Astrocyte (in vitro differentiated cells and primary cell): ENCODE results near the gene TNFRSF21. TPM values are rescaled to one million over a fixed set of nuclear protein-coding genes. Genes with fewer than 3 reads are reported as not detected.

Experiments
- DNase-seq: peaks from one replicate; pipeline ENCODE4 v3.0.0-alpha.2; 2010; ENCODE audit warnings: low read depth
- FAIRE-seq: peaks from 2 replicates; lab custom pipeline; 2011; peaks lifted over from hg19 to GRCh38; lab: Jason Lieb, UNC
- H2AFZ ChIP-seq: 2 replicates; pipeline ENCODE4 v1.6.0; 2012; ENCODE audit warnings: low read depth, low read length, inconsistent platforms
- H3K27ac ChIP-seq: 2 replicates; pipeline ENCODE4 v1.5.1; 2011; ENCODE audit warnings: low read depth, low read length, inconsistent platforms
- H3K27me3 ChIP-seq: 2 replicates; pipeline ENCODE4 v1.6.0; 2011; ENCODE audit warnings: low read length, inconsistent platforms; ENCODE audit not compliant: insufficient read depth
- H3K36me3 ChIP-seq: 2 replicates; pipeline ENCODE4 v1.5.1; 2011; ENCODE audit warnings: low read length, inconsistent platforms; ENCODE audit not compliant: insufficient read depth
- H3K4me1 ChIP-seq: 2 replicates; pipeline ENCODE4 v1.5.1; 2011; ENCODE audit warnings: low read length, inconsistent platforms; ENCODE audit not compliant: insufficient read depth
- H3K4me2 ChIP-seq: 2 replicates; pipeline ENCODE4 v1.6.0; 2012; ENCODE audit warnings: low read length, inconsistent platforms
- H3K4me3 ChIP-seq: 2 replicates; pipeline ENCODE4 v1.5.1; 2011; ENCODE audit warnings: low read depth, mild to moderate bottlenecking, low read length, inconsistent platforms; ENCODE audit not compliant: insufficient read depth
- H3K79me2 ChIP-seq: 2 replicates; pipeline ENCODE4 v1.6.0; 2012; ENCODE audit warnings: mild to moderate bottlenecking, low read length, inconsistent platforms; ENCODE audit not compliant: insufficient read depth
- H3K9ac ChIP-seq: 2 replicates; pipeline ENCODE4 v1.6.0; 2012; ENCODE audit warnings: mild to moderate bottlenecking, low read length, inconsistent platforms
- H3K9me3 ChIP-seq: 2 replicates; pipeline ENCODE4 v1.5.1; 2012; ENCODE audit warnings: low read depth, mild to moderate bottlenecking, low read length, inconsistent platforms; ENCODE audit not compliant: insufficient read depth
- H4K20me1 ChIP-seq: 2 replicates; pipeline ENCODE4 v1.6.0; 2012; ENCODE audit warnings: low read length, inconsistent platforms; ENCODE audit not compliant: insufficient read depth
- H3K27ac Mint-ChIP-seq: one replicate; pipeline ENCODE4 v1.8.0; 2021; ENCODE audit warnings: mild to moderate bottlenecking, mixed read lengths; ENCODE audit not compliant: unreplicated experiment
- H3K27me3 Mint-ChIP-seq: one replicate; pipeline ENCODE4 v1.8.0; 2021; ENCODE audit warnings: low read depth, mixed read lengths; ENCODE audit not compliant: unreplicated experiment
- H3K36me3 Mint-ChIP-seq: one replicate; pipeline ENCODE4 v1.8.0; 2021; ENCODE audit warnings: low read depth, mixed read lengths; ENCODE audit not compliant: unreplicated experiment
- H3K4me1 Mint-ChIP-seq: one replicate; pipeline ENCODE4 v1.8.0; 2021; ENCODE audit warnings: low read depth, mixed read lengths; ENCODE audit not compliant: unreplicated experiment
- H3K4me3 Mint-ChIP-seq: one replicate; pipeline ENCODE4 v1.8.0; 2021; ENCODE audit warnings: mild to moderate bottlenecking, moderate library complexity, mixed read lengths; ENCODE audit not compliant: unreplicated experiment
- H3K9me3 Mint-ChIP-seq: one replicate; pipeline ENCODE4 v1.8.0; 2021; ENCODE audit warnings: mild to moderate bottlenecking, mixed read lengths; ENCODE audit not compliant: unreplicated experiment
- EZH2 ChIP-seq: IDR thresholded peaks from 2 replicates; pipeline ENCODE4 v1.6.1; 2012; ENCODE audit warnings: mild to moderate bottlenecking, low read length, inconsistent platforms; ENCODE audit not compliant: insufficient read depth
- total RNA-seq: library from RNA; stranded (reverse); gene quantifications from 2 replicates; pipeline ENCODE4 v1.2.1, GENCODE V29; 2021
- TF ChIP-seq, protein P1 (sequence below): IDR thresholded peaks from 2 replicates; pipeline ENCODE4 v1.5.1; 2011; ENCODE audit warnings: low read depth, mild to moderate bottlenecking, inconsistent platforms, low read length, moderate library complexity; ENCODE audit not compliant: insufficient read depth

The TNFRSF21 gene
- total RNA-seq, 1 donor from 2014 or later = 244 TPM

DNA sequence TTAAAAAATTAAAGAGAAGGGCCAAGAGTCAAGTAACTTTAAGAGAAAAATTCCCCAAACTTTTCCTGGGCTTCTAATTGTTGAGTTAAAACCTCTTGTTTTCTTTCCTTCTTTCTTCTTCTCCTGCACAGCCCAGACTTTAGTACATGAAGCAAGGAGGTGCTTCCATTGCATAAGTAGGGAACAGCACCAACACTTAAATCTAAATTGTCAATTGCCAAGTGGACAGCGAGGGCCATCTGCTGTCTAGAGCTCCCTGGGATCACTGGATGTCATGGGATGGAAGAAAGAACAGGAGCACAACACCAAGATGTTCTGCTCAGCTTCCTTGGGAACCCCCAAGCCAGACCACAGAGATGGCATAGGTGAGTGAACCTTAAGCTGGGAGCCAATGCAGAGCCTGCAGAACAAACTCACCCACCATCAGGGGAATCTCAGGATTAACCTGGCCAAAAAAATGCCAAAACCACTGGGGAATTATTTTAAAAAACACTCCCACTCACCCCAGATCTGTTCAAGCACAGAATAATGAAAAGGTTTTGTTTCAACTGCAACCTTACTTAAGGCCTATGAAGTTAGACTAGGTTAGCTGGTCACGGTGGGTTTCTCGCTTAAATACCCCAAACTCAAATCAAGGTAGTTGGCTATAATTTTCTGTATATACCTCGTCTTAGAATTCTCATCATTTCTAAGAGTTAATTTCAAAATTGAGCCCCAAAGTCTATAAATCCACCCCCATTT lies 67.8 kb downstream of the TNFRSF21 start:
- Histone ChIP-seq H3K4me2 (peak overlapping the region; percentile 70), H3K79me2 (no peaks in the 10 kb centered on the region), H3K9me3 (no peaks in the 10 kb centered on the region), H3K27ac (peak overlapping the region; percentile 57), H2AFZ (no peak overlapping the region), H3K27me3 (no peaks in the 10 kb centered on the region), H3K4me1 (peaks cover 13% of the 10 kb centered on the region), H4K20me1 (no peaks in the 10 kb centered on the region), H3K4me3 (no peak overlapping the region), H3K36me3 (no peaks in the 10 kb centered on the region), H3K9ac (peak overlapping the region; percentile 52)
- H3K9me3 Mint-ChIP-seq = no peaks in the 10 kb centered on the region
- H3K27ac Mint-ChIP-seq = peak overlapping the region; percentile 98
- DNase-seq = no peak
- FAIRE-seq = no peak
- no peak for TF ChIP-seq EZH2
- TF ChIP-seq, protein P1, sequence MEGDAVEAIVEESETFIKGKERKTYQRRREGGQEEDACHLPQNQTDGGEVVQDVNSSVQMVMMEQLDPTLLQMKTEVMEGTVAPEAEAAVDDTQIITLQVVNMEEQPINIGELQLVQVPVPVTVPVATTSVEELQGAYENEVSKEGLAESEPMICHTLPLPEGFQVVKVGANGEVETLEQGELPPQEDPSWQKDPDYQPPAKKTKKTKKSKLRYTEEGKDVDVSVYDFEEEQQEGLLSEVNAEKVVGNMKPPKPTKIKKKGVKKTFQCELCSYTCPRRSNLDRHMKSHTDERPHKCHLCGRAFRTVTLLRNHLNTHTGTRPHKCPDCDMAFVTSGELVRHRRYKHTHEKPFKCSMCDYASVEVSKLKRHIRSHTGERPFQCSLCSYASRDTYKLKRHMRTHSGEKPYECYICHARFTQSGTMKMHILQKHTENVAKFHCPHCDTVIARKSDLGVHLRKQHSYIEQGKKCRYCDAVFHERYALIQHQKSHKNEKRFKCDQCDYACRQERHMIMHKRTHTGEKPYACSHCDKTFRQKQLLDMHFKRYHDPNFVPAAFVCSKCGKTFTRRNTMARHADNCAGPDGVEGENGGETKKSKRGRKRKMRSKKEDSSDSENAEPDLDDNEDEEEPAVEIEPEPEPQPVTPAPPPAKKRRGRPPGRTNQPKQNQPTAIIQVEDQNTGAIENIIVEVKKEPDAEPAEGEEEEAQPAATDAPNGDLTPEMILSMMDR = no peak
- no peaks in the 10 kb centered on the region for H3K27me3 Mint-ChIP-seq
- peak overlapping the region; percentile 50 for H3K4me3 Mint-ChIP-seq
- H3K36me3 Mint-ChIP-seq = peaks cover 21% of the 10 kb centered on the region
- peaks cover 57% of the 10 kb centered on the region for H3K4me1 Mint-ChIP-seq

DNA sequence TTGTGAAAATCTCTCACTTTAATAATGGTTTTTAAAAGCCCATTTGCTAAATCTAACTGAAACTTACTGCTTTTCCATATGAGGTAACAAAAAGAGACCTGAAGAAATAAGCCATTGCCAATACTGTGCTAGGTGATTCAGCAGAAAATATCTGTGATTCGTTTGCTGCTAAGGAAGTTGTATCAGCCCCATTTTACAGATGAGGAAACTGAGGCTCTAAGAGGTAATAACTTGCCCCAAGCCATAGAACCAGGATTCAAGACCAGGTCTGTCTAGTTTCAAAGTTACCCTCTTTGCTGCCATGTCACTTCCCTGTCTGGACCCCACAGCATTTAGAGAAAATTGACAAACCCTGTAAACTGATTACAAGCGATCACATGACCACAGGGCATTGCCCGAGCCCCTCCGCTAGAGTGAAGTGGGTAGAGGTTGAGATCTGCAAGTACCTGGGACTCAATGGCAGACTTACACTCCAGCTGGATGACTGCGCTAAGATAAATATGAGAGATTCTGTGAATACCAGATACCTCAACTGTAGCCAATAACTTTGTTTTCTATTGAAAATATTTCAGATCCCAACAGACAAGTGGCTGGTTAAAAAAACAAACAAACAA lies 69.3 kb downstream of the TNFRSF21 start:
- H3K9me3 Mint-ChIP-seq = no peaks in the 10 kb centered on the region
- Histone ChIP-seq H3K9me3 (no peaks in the 10 kb centered on the region), H2AFZ (no peak overlapping the region), H3K4me2 (no peak overlapping the region), H3K79me2 (no peaks in the 10 kb centered on the region), H3K27me3 (no peaks in the 10 kb centered on the region), H3K36me3 (no peaks in the 10 kb centered on the region), H3K4me1 (peaks cover 13% of the 10 kb centered on the region), H3K27ac (no peak overlapping the region), H3K4me3 (no peak overlapping the region), H3K9ac (no peak overlapping the region), H4K20me1 (no peaks in the 10 kb centered on the region)
- FAIRE-seq (no peak), DNase-seq (no peak)
- no peak for TF ChIP-seq EZH2
- TF ChIP-seq, protein P1 = no peak
- no peaks in the 10 kb centered on the region for H3K27me3 Mint-ChIP-seq
- H3K27ac Mint-ChIP-seq = peak overlapping the region; percentile 60
- peaks cover 60% of the 10 kb centered on the region for H3K4me1 Mint-ChIP-seq
- H3K4me3 Mint-ChIP-seq = no peak overlapping the region
- H3K36me3 Mint-ChIP-seq = peaks cover 21% of the 10 kb centered on the region

DNA sequence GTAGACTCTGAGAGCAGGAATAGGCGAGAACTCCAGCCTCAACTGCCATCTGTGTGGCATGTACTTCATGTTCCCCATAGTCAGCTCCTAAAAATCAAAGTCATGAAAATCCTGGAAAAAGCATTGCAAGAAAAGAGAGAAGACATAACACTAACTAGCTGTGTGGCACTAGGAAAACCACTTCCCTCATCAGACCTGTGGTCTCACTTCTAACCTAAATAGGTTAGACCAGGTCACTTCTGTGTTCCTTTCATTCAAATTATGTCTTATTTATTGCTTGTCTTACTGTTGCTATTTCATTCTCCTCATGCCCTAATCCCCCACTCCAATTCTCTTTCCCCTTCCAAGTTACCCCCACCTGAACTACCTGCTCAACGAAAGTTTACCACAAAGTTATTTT lies 70.2 kb downstream of the TNFRSF21 start:
- Histone ChIP-seq H3K9me3 (no peaks in the 10 kb centered on the region), H3K27me3 (no peaks in the 10 kb centered on the region), H3K27ac (no peak overlapping the region), H3K4me2 (no peak overlapping the region), H3K36me3 (no peaks in the 10 kb centered on the region), H3K4me3 (no peak overlapping the region), H3K9ac (no peak overlapping the region), H3K4me1 (peaks cover 13% of the 10 kb centered on the region), H2AFZ (no peak overlapping the region), H3K79me2 (no peaks in the 10 kb centered on the region), H4K20me1 (no peaks in the 10 kb centered on the region)
- peaks cover 59% of the 10 kb centered on the region for H3K4me1 Mint-ChIP-seq
- no peak overlapping the region for H3K4me3 Mint-ChIP-seq
- H3K9me3 Mint-ChIP-seq = no peaks in the 10 kb centered on the region
- H3K27ac Mint-ChIP-seq = peak overlapping the region; percentile 60
- no peaks in the 10 kb centered on the region for H3K27me3 Mint-ChIP-seq
- FAIRE-seq = no peak
- DNase-seq = no peak
- peaks cover 20% of the 10 kb centered on the region for H3K36me3 Mint-ChIP-seq
- no peak for TF ChIP-seq EZH2
- TF ChIP-seq, protein P1 = no peak
